Astrocyte of the cerebellum (primary cell): ENCODE results near the gene SYT14.

Experiments
- DNase-seq: peaks from one replicate; pipeline ENCODE4 v3.0.0-alpha.2; 2011; ENCODE audit warnings: low read depth
- H3K4me3 ChIP-seq: 2 replicates; pipeline ENCODE4 v1.5.1; 2011; ENCODE audit warnings: mild to moderate bottlenecking, low read depth, low read length, moderate library complexity
- in situ Hi-C: cut with HindIII; loops from 2 replicates; pipeline ENCODE4 v1.10.0; 2017; ENCODE audit warnings: low sequenced_read_pairs
- TF ChIP-seq, protein P1 (sequence below): IDR thresholded peaks from 2 replicates; pipeline ENCODE4 v1.5.1; 2012; ENCODE audit warnings: low read length, low read depth, moderate library complexity, mild to moderate bottlenecking; ENCODE audit errors: missing control alignments

The SYT14 gene

DNA sequence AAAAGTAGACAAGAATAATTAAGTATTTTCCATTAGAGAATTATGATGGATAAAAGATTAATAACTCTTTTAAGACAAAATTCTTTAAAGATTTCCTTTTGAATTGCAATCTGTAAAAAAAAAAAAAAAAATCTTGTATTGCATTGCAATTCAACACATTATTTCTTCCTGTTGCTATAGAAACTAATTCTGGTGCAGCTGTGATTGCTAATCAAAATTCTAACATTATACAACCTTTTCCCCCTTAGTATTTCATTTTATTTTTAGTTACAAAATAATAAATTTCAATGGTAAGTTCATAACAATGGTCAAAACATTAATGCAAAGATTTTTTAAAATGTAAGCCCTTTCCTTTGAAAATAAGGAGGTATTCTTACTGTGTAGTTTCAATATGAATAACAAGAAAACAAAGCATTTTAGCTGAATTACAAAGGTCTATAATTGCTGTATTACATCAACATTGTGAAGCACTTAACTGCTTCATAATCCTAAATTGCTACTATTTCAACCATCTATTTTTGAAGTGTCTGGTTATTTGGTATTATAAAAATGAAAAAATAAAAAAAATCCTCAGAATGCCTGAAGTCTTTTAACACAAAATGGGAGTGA lies 135.0 kb downstream of the SYT14 start:
- TF ChIP-seq, protein P1, sequence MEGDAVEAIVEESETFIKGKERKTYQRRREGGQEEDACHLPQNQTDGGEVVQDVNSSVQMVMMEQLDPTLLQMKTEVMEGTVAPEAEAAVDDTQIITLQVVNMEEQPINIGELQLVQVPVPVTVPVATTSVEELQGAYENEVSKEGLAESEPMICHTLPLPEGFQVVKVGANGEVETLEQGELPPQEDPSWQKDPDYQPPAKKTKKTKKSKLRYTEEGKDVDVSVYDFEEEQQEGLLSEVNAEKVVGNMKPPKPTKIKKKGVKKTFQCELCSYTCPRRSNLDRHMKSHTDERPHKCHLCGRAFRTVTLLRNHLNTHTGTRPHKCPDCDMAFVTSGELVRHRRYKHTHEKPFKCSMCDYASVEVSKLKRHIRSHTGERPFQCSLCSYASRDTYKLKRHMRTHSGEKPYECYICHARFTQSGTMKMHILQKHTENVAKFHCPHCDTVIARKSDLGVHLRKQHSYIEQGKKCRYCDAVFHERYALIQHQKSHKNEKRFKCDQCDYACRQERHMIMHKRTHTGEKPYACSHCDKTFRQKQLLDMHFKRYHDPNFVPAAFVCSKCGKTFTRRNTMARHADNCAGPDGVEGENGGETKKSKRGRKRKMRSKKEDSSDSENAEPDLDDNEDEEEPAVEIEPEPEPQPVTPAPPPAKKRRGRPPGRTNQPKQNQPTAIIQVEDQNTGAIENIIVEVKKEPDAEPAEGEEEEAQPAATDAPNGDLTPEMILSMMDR: no peak
- no peak overlapping the region for H3K4me3 ChIP-seq
- in situ Hi-C loops: no loop called here
- no peak for DNase-seq

GRCh38 chr1:210074904-210075303 lies 136.9 kb downstream of the SYT14 start:
- H3K4me3 ChIP-seq: no peak overlapping the region
- DNase-seq: no peak
- TF ChIP-seq, protein P1: no peak
- in situ Hi-C loops: no loop called here

- H3K4me3 ChIP-seq: no peak overlapping the region
- no peak for DNase-seq
- TF ChIP-seq, protein P1: no peak
- in situ Hi-C loops: no loop called here
Measured at GRCh38 chr1:210076620-210077019, 138.6 kb downstream of the SYT14 start.

DNA sequence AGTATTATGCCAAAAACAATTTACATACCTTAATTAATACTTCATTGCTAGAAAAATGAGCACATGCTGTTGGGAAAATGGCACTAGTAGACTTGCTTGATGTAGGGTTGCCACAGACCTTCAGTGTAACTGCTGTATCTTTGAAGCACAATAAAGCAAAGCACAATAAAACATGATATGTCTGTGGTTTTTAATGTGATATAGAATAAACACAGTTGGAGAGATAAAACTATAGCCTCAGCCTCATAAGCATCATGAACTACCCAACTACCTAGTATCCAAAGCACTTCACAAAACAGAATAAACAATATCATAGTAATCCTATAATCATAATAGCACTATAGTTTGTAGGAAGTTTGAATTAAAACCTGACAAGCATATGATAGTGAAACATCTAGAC lies 143.5 kb downstream of the SYT14 start:
- TF ChIP-seq, protein P1: no peak
- in situ Hi-C loops: no loop called here
- no peak for DNase-seq
- H3K4me3 ChIP-seq: no peak overlapping the region

DNA sequence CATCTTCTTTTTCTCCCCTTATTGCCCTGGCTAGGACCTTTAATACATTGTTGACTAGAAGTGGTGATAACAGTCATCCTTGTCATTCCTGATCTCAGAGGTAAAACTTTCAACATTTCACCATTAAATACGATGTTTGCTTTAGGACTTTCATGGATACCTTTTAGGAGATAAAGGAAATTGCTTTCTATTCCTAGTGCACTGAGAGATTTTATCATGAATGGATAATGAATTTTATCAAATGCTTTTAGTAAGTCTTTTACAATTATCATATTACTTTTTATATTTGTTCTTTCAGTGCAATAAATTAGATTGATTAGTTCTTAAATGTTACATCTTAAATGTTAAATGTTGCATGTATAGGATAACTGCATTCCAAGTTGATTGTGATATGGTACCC lies 147.3 kb downstream of the SYT14 start:
- in situ Hi-C loops: no loop called here
- H3K4me3 ChIP-seq: no peak overlapping the region
- DNase-seq: no peak
- TF ChIP-seq, protein P1: no peak

GRCh38 chr1:210087058-210087457 lies 149.0 kb downstream of the SYT14 start:
- H3K4me3 ChIP-seq: no peak overlapping the region
- no peak for DNase-seq
- in situ Hi-C loops: no loop called here
- TF ChIP-seq, protein P1: no peak

DNA sequence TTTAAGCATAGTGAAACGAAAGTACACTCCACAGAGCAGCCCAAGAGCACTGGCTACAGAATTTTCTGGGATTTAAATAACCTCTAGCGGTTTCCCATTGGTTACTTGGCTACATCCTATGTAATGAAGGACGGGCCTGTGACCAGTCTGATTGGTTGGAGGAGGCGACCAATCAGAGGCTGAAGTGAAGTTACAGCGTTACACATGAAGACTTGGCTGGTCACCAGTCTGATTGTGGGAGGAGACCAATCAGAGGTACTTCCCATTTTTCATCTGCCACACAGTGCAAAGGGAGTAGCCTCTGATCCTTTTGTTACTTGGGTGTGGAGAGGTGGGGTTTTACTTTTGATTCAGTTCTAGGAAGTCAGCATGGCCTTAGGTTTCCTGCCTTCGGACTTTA lies 151.8 kb downstream of the SYT14 start:
- no peak overlapping the region for H3K4me3 ChIP-seq
- DNase-seq: no peak
- in situ Hi-C loops: no loop called here
- TF ChIP-seq, protein P1: no peak
